Lower leg skin (tissue), 4 donors: ENCODE measurements around the gene EXOC5. TPM values are rescaled to one million over a fixed set of nuclear protein-coding genes. Genes with fewer than 3 reads are reported as not detected.

Experiments used
- DNase-seq, 2 donors: peaks; one replicate each; pipeline ENCODE4 v3.0.0-alpha.2; 2019; ENCODE audit warnings: low spot score in 2 of 2
- H3K4me3 ChIP-seq: fragments of 200-600 bp; sonication (generic); 2 replicates; pipeline ENCODE4 v1.5.1; 2017; ENCODE audit warnings: mild to moderate bottlenecking, low read depth; ENCODE audit not compliant: poor library complexity, severe bottlenecking
- CTCF ChIP-seq, 3 donors: fragments of 450-650 bp; IDR thresholded peaks; one replicate each; pipeline ENCODE4 v1.5.1; 2016; ENCODE audit warnings: antibody characterized with exemption in 3 of 3, mild to moderate bottlenecking in 3 of 3, moderate library complexity in 2 of 3
- POLR2A ChIP-seq, 2 donors: fragments of 450-650 bp; IDR thresholded peaks; one replicate each; pipeline ENCODE4 v1.6.1; 2016 to 2017; ENCODE audit warnings: antibody characterized with exemption in 2 of 2, mild to moderate bottlenecking in 1 of 2, moderate library complexity in 1 of 2
- WGBS, 2 donors: methylation state at CpG; one replicate each; pipeline ENCODE4 v1.1.5; 2018; 5-methylcytosine and 5-hydroxymethylcytosine counted together
- intact Hi-C: fragments of 100-400 bp; cut with DNase I; formaldehyde crosslinking; loops from one replicate; pipeline ENCODE4 v1.15.0; 2023; ENCODE audit warnings: low total_unique reads
- total RNA-seq, 4 donors: library from RNA; depleted of rRNA; stranded (reverse); fragments of >200 nt; gene quantifications; one replicate each; pipeline ENCODE4 v1.1.0, GENCODE V29; 2016

EXOC5 gene
- total RNA-seq, 4 donors from 2014 or later: 25.1 to 38.9 (median 33.7) TPM

- H3K4me3 ChIP-seq: no peak overlapping the region
- intact Hi-C loops: no loop called here
- TF ChIP-seq CTCF (IDR thresholded peaks at IDR 0.05) (no peak), POLR2A (IDR thresholded peaks at IDR 0.05) (no peak)
- 70 to 74% methylated on average over 3 of the region's 3 CpGs for WGBS, 2 donors
- DNase-seq: no peak
These were observed 30.8 kb upstream of the EXOC5 start for GRCh38 chr14:57299511-57299910.

- TF ChIP-seq CTCF (IDR thresholded peaks at IDR 0.05): no peak
- no peak for DNase-seq
- 85 to 86% methylated on average over 4 of the region's 4 CpGs for WGBS, 2 donors
- intact Hi-C loops: no loop called here
- no peak overlapping the region for H3K4me3 ChIP-seq
These were observed 29.1 kb upstream of the EXOC5 start for GRCh38 chr14:57297852-57298251.

GRCh38 chr14:57295239-57295638 is 26.5 kb upstream of the EXOC5 start:
- 53 to 57% methylated on average over 1 of the region's 1 CpG for WGBS, 2 donors
- no peak overlapping the region for H3K4me3 ChIP-seq
- intact Hi-C loops: no loop called here
- no peak for DNase-seq
- no peak for TF ChIP-seq POLR2A (IDR thresholded peaks at IDR 0.05)
- TF ChIP-seq CTCF (IDR thresholded peaks at IDR 0.05): no peak

GRCh38 chr14:57293866-57294837 is 25.4 kb upstream of the EXOC5 start:
- no peak overlapping the region for H3K4me3 ChIP-seq
- 96 to 97% methylated on average over 1 of the region's 1 CpG for whole genome bisulfite sequencing, 2 donors
- no peak for DNase-seq
- intact Hi-C loops: no loop called here
- TF ChIP-seq CTCF (IDR thresholded peaks at IDR 0.05): no peak
- no peak for TF ChIP-seq POLR2A (IDR thresholded peaks at IDR 0.05)

GRCh38 chr14:57291692-57292647 is 23.3 kb upstream of the EXOC5 start:
- intact Hi-C loops: no loop called here
- DNase-seq: no peak
- no peak overlapping the region for H3K4me3 ChIP-seq
- TF ChIP-seq CTCF (IDR thresholded peaks at IDR 0.05) (no peak), POLR2A (IDR thresholded peaks at IDR 0.05) (no peak)
- WGBS, 2 donors: 60 to 62% methylated on average over 6 of the region's 6 CpGs
